CD4-positive, alpha-beta memory T cell (primary cell): ENCODE data around the gene SSRP1. TPM values are rescaled to one million over a fixed set of nuclear protein-coding genes. Genes with fewer than 3 reads are reported as not detected.
A peak's percentile ranks its signal among the peaks of the same experiment; 100 is the strongest.

Source experiments
- CTCF ChIA-PET: fragments of 350-600 bp; sonication (Branson Sonifier 250); formaldehyde crosslinking; loops from one replicate; lab custom pipeline; 2021; ENCODE audit warnings: inconsistent platforms; ENCODE audit not compliant: partially characterized antibody; lab: Charles Lee
- POLR2A ChIA-PET: fragments of 350-600 bp; sonication (Branson Sonifier 250); formaldehyde crosslinking; loops from one replicate; lab custom pipeline; 2021; ENCODE audit not compliant: partially characterized antibody; lab: Charles Lee
- DNase-seq, 5 donors: peaks; one replicate each; pipeline versions ENCODE4 v3.0.0 to v3.0.0-alpha.2; 2020 to 2022; ENCODE audit warnings: mixed read lengths in 1 of 5
- H3K27ac ChIP-seq: one replicate; pipeline ENCODE4 v1.7.0; 2013; ENCODE audit warnings: low read depth, low read length
- H3K27me3 ChIP-seq: 2 replicates; pipeline ENCODE4 v1.7.0; 2013; ENCODE audit warnings: mild to moderate bottlenecking, low read length, moderate library complexity; ENCODE audit not compliant: insufficient read depth
- H3K36me3 ChIP-seq: 2 replicates; pipeline ENCODE4 v1.7.0; 2013; ENCODE audit warnings: mild to moderate bottlenecking, low read length, moderate library complexity; ENCODE audit not compliant: insufficient read depth
- H3K4me1 ChIP-seq: 2 replicates; pipeline ENCODE4 v1.7.0; 2013; ENCODE audit warnings: mild to moderate bottlenecking, low read length, moderate library complexity; ENCODE audit not compliant: insufficient read depth
- H3K4me3 ChIP-seq, 2 donors: one replicate each; pipeline ENCODE4 v1.7.0; 2013; ENCODE audit warnings: low read length in 2 of 2, mild to moderate bottlenecking in 1 of 2
- H3K9me3 ChIP-seq, 2 donors: one replicate each; pipeline ENCODE4 v1.7.0; 2013; ENCODE audit warnings: low read length in 2 of 2, control low read depth in 1 of 2; ENCODE audit not compliant: control insufficient read depth in 1 of 2
- H3K27ac Mint-ChIP-seq, 7 donors: one replicate each; pipeline ENCODE4 v1.8.0; 2020 to 2021; ENCODE audit warnings: mixed read lengths in 7 of 7, mild to moderate bottlenecking in 6 of 7, inconsistent platforms in 3 of 7, moderate library complexity in 3 of 7
- H3K27me3 Mint-ChIP-seq, 2 donors: one replicate each; pipeline ENCODE4 v1.8.0; 2020 to 2021; ENCODE audit warnings: mixed read lengths in 2 of 2
- H3K36me3 Mint-ChIP-seq, 2 donors: one replicate each; pipeline ENCODE4 v1.8.0; 2020 to 2021; ENCODE audit warnings: mixed read lengths in 2 of 2, inconsistent platforms in 1 of 2, mild to moderate bottlenecking in 1 of 2
- H3K4me1 Mint-ChIP-seq, 4 donors: one replicate each; pipeline ENCODE4 v1.8.0; 2020 to 2021; ENCODE audit warnings: mixed read lengths in 4 of 4, mild to moderate bottlenecking in 1 of 4
- H3K4me3 Mint-ChIP-seq, 8 donors: one replicate each; pipeline ENCODE4 v1.8.0; 2020 to 2021; ENCODE audit warnings: mixed read lengths in 8 of 8, mild to moderate bottlenecking in 7 of 8, moderate library complexity in 6 of 8, inconsistent platforms in 3 of 8
- H3K9me3 Mint-ChIP-seq, 8 donors: one replicate each; pipeline ENCODE4 v1.8.0; 2020 to 2021; ENCODE audit warnings: mixed read lengths in 8 of 8, mild to moderate bottlenecking in 5 of 8, inconsistent platforms in 3 of 8, moderate library complexity in 1 of 8
- intact Hi-C: fragments of 100-400 bp; cut with micrococcal nuclease; formaldehyde crosslinking; loops from one replicate; pipeline ENCODE4 v1.15.1; 2023
- polyA plus RNA-seq, 2 donors: library from polyadenylated mRNA; unstranded; fragments of 300-500 nt; fragmentation: Illumina TruSeq; gene quantifications; one replicate each; pipeline ENCODE4 v1.2.3, GENCODE V29; 2021
- total RNA-seq, 2 experiments: library from RNA; stranded (reverse); gene quantifications; one replicate each; pipeline ENCODE4 v1.2.3, GENCODE V29; 2021

The SSRP1 gene, protein sequence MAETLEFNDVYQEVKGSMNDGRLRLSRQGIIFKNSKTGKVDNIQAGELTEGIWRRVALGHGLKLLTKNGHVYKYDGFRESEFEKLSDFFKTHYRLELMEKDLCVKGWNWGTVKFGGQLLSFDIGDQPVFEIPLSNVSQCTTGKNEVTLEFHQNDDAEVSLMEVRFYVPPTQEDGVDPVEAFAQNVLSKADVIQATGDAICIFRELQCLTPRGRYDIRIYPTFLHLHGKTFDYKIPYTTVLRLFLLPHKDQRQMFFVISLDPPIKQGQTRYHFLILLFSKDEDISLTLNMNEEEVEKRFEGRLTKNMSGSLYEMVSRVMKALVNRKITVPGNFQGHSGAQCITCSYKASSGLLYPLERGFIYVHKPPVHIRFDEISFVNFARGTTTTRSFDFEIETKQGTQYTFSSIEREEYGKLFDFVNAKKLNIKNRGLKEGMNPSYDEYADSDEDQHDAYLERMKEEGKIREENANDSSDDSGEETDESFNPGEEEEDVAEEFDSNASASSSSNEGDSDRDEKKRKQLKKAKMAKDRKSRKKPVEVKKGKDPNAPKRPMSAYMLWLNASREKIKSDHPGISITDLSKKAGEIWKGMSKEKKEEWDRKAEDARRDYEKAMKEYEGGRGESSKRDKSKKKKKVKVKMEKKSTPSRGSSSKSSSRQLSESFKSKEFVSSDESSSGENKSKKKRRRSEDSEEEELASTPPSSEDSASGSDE
- total RNA-seq: 10 to 100 TPM; 69.0 to 74.3 TPM
- polyA plus RNA-seq: 10 to 100 TPM; 19.6 to 42.2 TPM

- Mint-ChIP-seq H3K27me3 (no peaks in the 10 kb centered on the region), H3K4me3 (peak within 1 kb of the TSS; percentile 86 to 98 (median 94)), H3K36me3 (peaks cover 27 to 47% of the 10 kb centered on the region in 2 donors), H3K27ac (peak within 1 kb of the TSS; percentile 96 to 99 (median 98)), H3K9me3 (peaks cover 0 to 2% (median 0%) of the 10 kb centered on the region in 8 donors), H3K4me1 (peaks cover 23 to 29% (median 25%) of the 10 kb centered on the region in 4 donors)
- peak; percentile 87 to 92 (median 88) for DNase-seq
- H3K4me1 ChIP-seq: peaks cover 25% of the 10 kb centered on the region
- no peaks in the 10 kb centered on the region for H3K9me3 ChIP-seq
- CTCF ChIA-PET: interaction anchor here (0.7 to 4.0 kb wide), 4 partner anchors 10 to 192 kb away, joined by 3 to 33 read pairs (median 14); partner anchors contain the start of gene TNKS1BP1
- peaks cover 32% of the 10 kb centered on the region for H3K36me3 ChIP-seq
- POLR2A ChIA-PET: interaction anchor here (0.7 to 6.6 kb wide), 14 partner anchors 10 to 1242 kb away, joined by 3 to 128 read pairs (median 4); partner anchors contain the start of genes MED19, SELENOH, SLC43A3 and TIMM10
- peak within 1 kb of the TSS; percentile 55 to 87 for H3K4me3 ChIP-seq
- H3K27ac ChIP-seq: peak within 1 kb of the TSS; percentile 85
- intact Hi-C loops: loop anchor here (1.0 to 2.0 kb wide), 5 partner anchors 10 to 1243 kb away; partner anchors contain the start of genes MED19, SELENOH, TIMM10 and TMX2
- no peaks in the 10 kb centered on the region for H3K27me3 ChIP-seq
Observed at GRCh38 chr11:57335343-57336110, at the start of gene SSRP1. SSRP1 (minus strand) TSS chr11:57335892; CDS start chr11:57335121, 771 bp downstream.

GRCh38 chr11:57380975-57381374 lies 45.3 kb upstream of the SSRP1 start, which contains the start of gene PRG3:
PRG3 (minus strand) TSS chr11:57381150; CDS start chr11:57380708, 442 bp downstream.
- Histone ChIP-seq H3K27me3 (no peaks in the 10 kb centered on the region), H3K9me3 (no peaks in the 10 kb centered on the region), H3K4me3 (no peak within 1 kb of the TSS), H3K36me3 (no peaks in the 10 kb centered on the region), H3K27ac (no peak within 1 kb of the TSS), H3K4me1 (no peaks in the 10 kb centered on the region)
- Mint-ChIP-seq H3K4me1 (no peaks in the 10 kb centered on the region), H3K27ac (no peak within 1 kb of the TSS), H3K36me3 (no peaks in the 10 kb centered on the region), H3K4me3 (no peak within 1 kb of the TSS), H3K9me3 (peaks cover 0 to 2% (median 0%) of the 10 kb centered on the region in 8 donors), H3K27me3 (peaks cover 12 to 22% of the 10 kb centered on the region in 2 donors)
- DNase-seq: no peak
- CTCF ChIA-PET: no interaction called here
- POLR2A ChIA-PET: no interaction called here
- intact Hi-C loops: no loop called here

DNA sequence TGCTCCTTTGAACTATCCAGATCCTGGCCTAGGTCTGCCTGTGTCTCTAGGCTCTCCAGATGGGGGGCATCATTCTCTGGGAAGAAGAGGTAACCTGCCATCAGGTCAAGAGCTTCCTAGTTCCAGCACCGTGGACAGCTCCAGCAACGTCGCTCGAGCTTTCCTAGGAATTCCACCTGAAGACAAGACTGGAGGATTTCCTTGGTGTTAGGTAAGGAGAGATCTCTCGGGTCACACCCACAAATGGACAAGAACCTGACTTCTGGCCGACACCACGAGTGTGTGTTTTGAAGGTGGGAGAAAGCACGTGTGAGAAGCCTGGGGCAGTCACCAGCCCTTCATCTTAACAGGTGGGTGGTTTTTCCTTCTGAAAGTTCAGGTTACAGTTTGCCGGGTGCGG lies 44.0 kb upstream of the SSRP1 start:
- H3K4me1 ChIP-seq: no peaks in the 10 kb centered on the region
- H3K4me3 Mint-ChIP-seq: no peak overlapping the region
- H3K9me3 ChIP-seq: no peaks in the 10 kb centered on the region
- H3K4me3 ChIP-seq: no peak overlapping the region
- H3K36me3 Mint-ChIP-seq: no peaks in the 10 kb centered on the region
- H3K27me3 Mint-ChIP-seq: peaks cover 12 to 20% of the 10 kb centered on the region in 2 donors
- no peak for DNase-seq
- CTCF ChIA-PET: no interaction called here
- H3K4me1 Mint-ChIP-seq: no peaks in the 10 kb centered on the region
- no peaks in the 10 kb centered on the region for H3K36me3 ChIP-seq
- POLR2A ChIA-PET: no interaction called here
- intact Hi-C loops: no loop called here
- H3K27ac Mint-ChIP-seq: no peak overlapping the region
- H3K9me3 Mint-ChIP-seq: peaks cover 0 to 2% (median 0%) of the 10 kb centered on the region in 8 donors
- no peak overlapping the region for H3K27ac ChIP-seq
- H3K27me3 ChIP-seq: no peaks in the 10 kb centered on the region

DNA sequence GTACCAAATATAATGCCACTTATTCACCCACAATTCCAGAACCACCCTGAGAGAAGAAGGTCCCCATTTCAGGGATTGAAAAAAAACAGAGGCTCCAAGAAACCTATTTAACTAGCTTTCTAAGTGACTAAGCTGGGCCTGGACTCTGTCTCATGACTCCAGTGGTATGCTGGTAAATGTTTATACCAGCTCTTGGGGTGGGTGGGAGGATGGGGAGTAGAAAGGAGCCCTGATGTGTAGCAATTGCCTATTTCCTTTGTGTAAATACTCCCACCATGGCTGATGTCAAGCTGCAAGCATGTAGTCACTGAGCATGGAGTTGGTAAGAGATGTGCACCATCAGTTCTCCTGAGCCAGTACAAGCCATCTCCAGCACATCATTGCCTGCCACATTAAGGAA lies 42.5 kb upstream of the SSRP1 start:
- Histone ChIP-seq H3K36me3 (no peaks in the 10 kb centered on the region), H3K9me3 (no peaks in the 10 kb centered on the region), H3K4me3 (no peak overlapping the region), H3K27me3 (no peaks in the 10 kb centered on the region), H3K4me1 (no peaks in the 10 kb centered on the region), H3K27ac (no peak overlapping the region)
- peaks cover 0 to 2% (median 0%) of the 10 kb centered on the region in 8 donors for H3K9me3 Mint-ChIP-seq
- H3K4me3 Mint-ChIP-seq: no peak overlapping the region
- CTCF ChIA-PET: no interaction called here
- no peak overlapping the region for H3K27ac Mint-ChIP-seq
- no peaks in the 10 kb centered on the region for H3K4me1 Mint-ChIP-seq
- intact Hi-C loops: no loop called here
- H3K27me3 Mint-ChIP-seq: peaks cover 10 to 20% of the 10 kb centered on the region in 2 donors
- no peak for DNase-seq
- no peaks in the 10 kb centered on the region for H3K36me3 Mint-ChIP-seq
- POLR2A ChIA-PET: no interaction called here

GRCh38 chr11:57377107-57377506 lies 41.4 kb upstream of the SSRP1 start:
- Histone ChIP-seq H3K27ac (no peak overlapping the region), H3K9me3 (no peaks in the 10 kb centered on the region), H3K4me3 (no peak overlapping the region), H3K27me3 (no peaks in the 10 kb centered on the region), H3K4me1 (no peaks in the 10 kb centered on the region), H3K36me3 (no peaks in the 10 kb centered on the region)
- CTCF ChIA-PET: no interaction called here
- Mint-ChIP-seq H3K27ac (peak overlapping the region in 1 of 7 donors; percentile 43), H3K36me3 (no peaks in the 10 kb centered on the region), H3K9me3 (peaks cover 0 to 2% (median 0%) of the 10 kb centered on the region in 8 donors), H3K27me3 (peaks cover 6 to 16% of the 10 kb centered on the region in 2 donors), H3K4me3 (no peak overlapping the region), H3K4me1 (no peaks in the 10 kb centered on the region)
- intact Hi-C loops: no loop called here
- POLR2A ChIA-PET: no interaction called here
- DNase-seq: no peak

- no peaks in the 10 kb centered on the region for H3K4me1 Mint-ChIP-seq
- intact Hi-C loops: no loop called here
- no peaks in the 10 kb centered on the region for H3K36me3 Mint-ChIP-seq
- DNase-seq: no peak
- no peak overlapping the region for H3K27ac ChIP-seq
- no peaks in the 10 kb centered on the region for H3K27me3 ChIP-seq
- ChIA-PET POLR2A (no interaction called here), CTCF (no interaction called here)
- no peaks in the 10 kb centered on the region for H3K36me3 ChIP-seq
- no peak overlapping the region for H3K4me3 ChIP-seq
- no peaks in the 10 kb centered on the region for H3K4me1 ChIP-seq
- H3K4me3 Mint-ChIP-seq: no peak overlapping the region
- H3K27me3 Mint-ChIP-seq: peaks cover 5 to 16% of the 10 kb centered on the region in 2 donors
- H3K9me3 ChIP-seq: no peaks in the 10 kb centered on the region
- H3K9me3 Mint-ChIP-seq: peaks cover 0 to 2% (median 0%) of the 10 kb centered on the region in 8 donors
- no peak overlapping the region for H3K27ac Mint-ChIP-seq
Observed at GRCh38 chr11:57376095-57377090, 40.7 kb upstream of the SSRP1 start.
